OCI-M2 (cell line): Measurements from ENCODE around the gene NKX3-2.

Experiments
- DNase-seq: peaks from one replicate; lab custom pipeline; 2025; ENCODE audit not compliant: unreplicated experiment; lab: John Stamatoyannopoulos, UW

NKX3-2 gene

GRCh38 chr4:13531625-13531998 is 12.7 kb downstream of the NKX3-2 start:
- DNase-seq = no peak

- no peak for DNase-seq
These were observed 13.3 kb downstream of the NKX3-2 start for GRCh38 chr4:13530823-13531624.

- no peak for DNase-seq
These were observed 15.0 kb downstream of the NKX3-2 start for GRCh38 chr4:13529128-13529919.

GRCh38 chr4:13528821-13529127 is 15.5 kb downstream of the NKX3-2 start:
- DNase-seq = no peak

- DNase-seq = no peak
These were observed 16.1 kb downstream of the NKX3-2 start for GRCh38 chr4:13527981-13528820.

GRCh38 chr4:13527192-13527980 is 16.9 kb downstream of the NKX3-2 start:
- DNase-seq = no peak

- no peak for DNase-seq
These were observed 17.6 kb downstream of the NKX3-2 start for GRCh38 chr4:13526658-13527057.

- peak; percentile 1 for DNase-seq
These were observed 18.6 kb downstream of the NKX3-2 start for GRCh38 chr4:13525606-13526281.

GRCh38 chr4:13524504-13525243 is 19.6 kb downstream of the NKX3-2 start:
- DNase-seq = no peak

- DNase-seq = no peak
These were observed 20.5 kb downstream of the NKX3-2 start for GRCh38 chr4:13523591-13524503.

- DNase-seq = no peak
These were observed 21.2 kb downstream of the NKX3-2 start for GRCh38 chr4:13523105-13523477.

GRCh38 chr4:13522282-13523104 is 21.8 kb downstream of the NKX3-2 start:
- no peak for DNase-seq

- DNase-seq = no peak
These were observed 23.3 kb downstream of the NKX3-2 start for GRCh38 chr4:13521047-13521446.

GRCh38 chr4:13516315-13516860 is 27.9 kb downstream of the NKX3-2 start:
- no peak for DNase-seq

GRCh38 chr4:13515268-13515667 is 29.0 kb downstream of the NKX3-2 start:
- no peak for DNase-seq

- DNase-seq = no peak
These were observed 29.6 kb downstream of the NKX3-2 start for GRCh38 chr4:13514722-13515121.

- no peak for DNase-seq
These were observed 33.2 kb downstream of the NKX3-2 start for GRCh38 chr4:13511101-13511500.
